Stomach (tissue), 9 donors: ENCODE measurements around the gene ITPR1. TPM values are rescaled to one million over a fixed set of nuclear protein-coding genes. Genes with fewer than 3 reads are reported as not detected.
A peak's percentile ranks its signal among the peaks of the same experiment; 100 is the strongest.

Source experiments
- DNase-seq, 2 donors: peaks; one replicate each; pipeline versions ENCODE4 v3.0.0 to v3.0.0-alpha.2; 2013 to 2019
- H3K27ac ChIP-seq, 5 donors: fragments of 200-600 bp in 4 of 5; sonication (generic) in 4 of 5; one replicate each; pipeline ENCODE4 v1.5.1; 2013 to 2019; ENCODE audit warnings: mild to moderate bottlenecking in 1 of 5, moderate library complexity in 1 of 5
- H3K27me3 ChIP-seq, 3 donors: fragments of 200-600 bp; sonication (generic); one replicate each; pipeline ENCODE4 v1.5.1; 2017 to 2019; ENCODE audit warnings: mixed run types in 1 of 3
- H3K36me3 ChIP-seq, 4 donors: fragments of 200-600 bp; sonication (generic); 1 replicate in 3 of 4; 2 replicates in 1 of 4; pipeline ENCODE4 v1.5.1; 2016 to 2019
- H3K4me1 ChIP-seq, 4 donors: fragments of 200-600 bp; sonication (generic); one replicate each; pipeline ENCODE4 v1.5.1; 2016 to 2019
- H3K4me3 ChIP-seq, 4 donors: fragments of 200-600 bp; sonication (generic) in 3 of 4; one replicate each; pipeline ENCODE4 v1.5.1; 2016 to 2019; ENCODE audit warnings: mild to moderate bottlenecking in 1 of 4
- H3K9me3 ChIP-seq, 4 donors: fragments of 200-600 bp; sonication (generic); one replicate each; pipeline ENCODE4 v1.5.1; 2016 to 2019
- EP300 ChIP-seq: sonication (generic); formaldehyde crosslinking; IDR thresholded peaks from one replicate; pipeline ENCODE4 v1.6.1; 2017; ENCODE audit warnings: antibody characterized with exemption
- POLR2A ChIP-seq, 4 donors: fragments of 450-650 bp; IDR thresholded peaks; one replicate each; pipeline ENCODE4 v1.6.1; 2016; ENCODE audit warnings: antibody characterized with exemption in 4 of 4, control low read depth in 2 of 4, mild to moderate bottlenecking in 1 of 4, moderate library complexity in 1 of 4
- POLR2AphosphoS5 ChIP-seq, 3 donors: sonication (generic); formaldehyde crosslinking; IDR thresholded peaks; one replicate each; pipeline ENCODE4 v1.6.1; 2016; ENCODE audit warnings: antibody characterized with exemption in 3 of 3
- WGBS, 5 donors: extraction: QIAGEN DNeasy Blood & Tissue Kit in 3 of 5; methylation state at CpG; one replicate each; pipeline versions ENCODE4 v1.1.5 to v1.1.7; 2013 to 2018; 5-methylcytosine and 5-hydroxymethylcytosine counted together
- intact Hi-C: fragments of 100-400 bp; cut with DNase I; formaldehyde crosslinking; loops from one replicate; pipeline ENCODE4 v1.15.1; 2023; ENCODE audit warnings: low total_unique reads
- polyA plus RNA-seq, 3 donors: library from polyadenylated mRNA; stranded (reverse); fragments of 200-250 nt; gene quantifications; one replicate each; pipeline ENCODE4 v1.2.3, GENCODE V29; 2013
- total RNA-seq, 5 donors: library from RNA; depleted of rRNA; stranded (reverse); fragments of >200 nt; gene quantifications; one replicate each; pipeline versions ENCODE4 v1.1.0 to v1.2.3, GENCODE V29; 2014 to 2016
- TF ChIP-seq, protein P1 (sequence below), 7 experiments: fragments of 450-650 bp in 4 of 7; fragments of 200-600 bp in 3 of 7; sonication (generic) in 3 of 7; IDR thresholded peaks; one replicate each; pipeline ENCODE4 v1.5.1; 2016 to 2019; ENCODE audit warnings: antibody characterized with exemption in 7 of 7, control low read depth in 2 of 7, mild to moderate bottlenecking in 1 of 7
- donor health status: healthy with polysubstance abuse.
- donor health status: Bipolar disorder and iron deficiency.
- donor health status: healthy.

ITPR1 gene
- total and polyA plus RNA-seq, 8 donors, result 6.6 to 192 (median 32.9) TPM

DNA sequence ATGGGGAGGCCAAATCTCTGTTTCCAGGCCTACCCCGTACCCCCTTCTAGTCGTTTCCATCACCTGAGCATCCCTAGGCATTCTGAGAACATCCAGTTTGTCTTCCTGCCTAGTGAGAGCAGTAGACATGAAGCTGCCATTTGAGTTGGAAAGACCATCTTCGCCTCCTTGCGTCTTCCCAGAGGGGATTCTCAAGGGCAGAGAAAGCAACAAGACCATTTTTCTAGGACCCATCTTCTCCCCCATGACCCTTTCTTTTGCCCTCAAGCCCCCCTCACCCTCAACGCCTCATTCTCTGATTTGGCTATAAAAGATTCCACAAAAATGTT is 337.4 kb downstream of the ITPR1 start:
- peak overlapping the region in 1 of 4 donors; percentile 5 for H3K4me3 ChIP-seq
- peak overlapping the region; percentile 5 to 81 (median 68) for H3K27ac ChIP-seq
- intact Hi-C loops, result no loop called here
- H3K36me3 ChIP-seq, result peaks cover 0 to 22% (median 6%) of the 10 kb centered on the region in 4 donors
- peaks cover 15 to 48% (median 21%) of the 10 kb centered on the region in 4 donors for H3K4me1 ChIP-seq
- no peak for TF ChIP-seq POLR2A (IDR thresholded peaks at IDR 0.05)
- no peak for TF ChIP-seq POLR2AphosphoS5 (IDR thresholded peaks at IDR 0.05)
- no peak for DNase-seq
- no peaks in the 10 kb centered on the region for H3K9me3 ChIP-seq
- 79 to 91% (median 85%) methylated on average over 5 of the region's 5 CpGs for WGBS, 5 donors
- no peaks in the 10 kb centered on the region for H3K27me3 ChIP-seq

DNA sequence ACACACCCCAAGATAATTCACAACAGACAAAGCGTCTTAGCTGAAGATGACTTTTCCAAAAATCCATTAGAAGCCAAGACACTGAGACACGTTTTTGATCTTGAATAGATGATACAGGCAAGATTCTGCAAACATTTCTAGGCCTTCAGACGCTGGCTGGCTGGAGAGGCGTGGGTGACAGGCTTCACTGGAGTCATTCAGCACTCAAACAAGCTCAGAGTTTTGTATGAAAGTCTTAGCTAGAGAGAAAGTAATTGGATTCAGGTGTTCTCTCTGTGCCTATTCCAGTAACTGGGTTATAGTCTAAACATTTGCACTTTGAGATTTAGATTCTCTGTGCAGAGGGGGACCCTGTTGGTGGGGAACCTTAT is 338.4 kb downstream of the ITPR1 start:
- H3K27ac ChIP-seq, result peak overlapping the region in 4 of 5 donors; percentile 31 to 81 (median 74)
- H3K4me1 ChIP-seq, result peaks cover 5 to 38% (median 11%) of the 10 kb centered on the region in 4 donors
- intact Hi-C loops, result no loop called here
- H3K9me3 ChIP-seq, result no peaks in the 10 kb centered on the region
- WGBS, 5 donors, result 28 to 71% (median 63%) methylated on average over 4 of the region's 4 CpGs
- no peak for DNase-seq
- H3K4me3 ChIP-seq, result no peak overlapping the region
- no peaks in the 10 kb centered on the region for H3K27me3 ChIP-seq
- TF ChIP-seq EP300 (no peak), POLR2AphosphoS5 (IDR thresholded peaks at IDR 0.05) (no peak), POLR2A (IDR thresholded peaks at IDR 0.05) (no peak)
- TF ChIP-seq, protein P1, sequence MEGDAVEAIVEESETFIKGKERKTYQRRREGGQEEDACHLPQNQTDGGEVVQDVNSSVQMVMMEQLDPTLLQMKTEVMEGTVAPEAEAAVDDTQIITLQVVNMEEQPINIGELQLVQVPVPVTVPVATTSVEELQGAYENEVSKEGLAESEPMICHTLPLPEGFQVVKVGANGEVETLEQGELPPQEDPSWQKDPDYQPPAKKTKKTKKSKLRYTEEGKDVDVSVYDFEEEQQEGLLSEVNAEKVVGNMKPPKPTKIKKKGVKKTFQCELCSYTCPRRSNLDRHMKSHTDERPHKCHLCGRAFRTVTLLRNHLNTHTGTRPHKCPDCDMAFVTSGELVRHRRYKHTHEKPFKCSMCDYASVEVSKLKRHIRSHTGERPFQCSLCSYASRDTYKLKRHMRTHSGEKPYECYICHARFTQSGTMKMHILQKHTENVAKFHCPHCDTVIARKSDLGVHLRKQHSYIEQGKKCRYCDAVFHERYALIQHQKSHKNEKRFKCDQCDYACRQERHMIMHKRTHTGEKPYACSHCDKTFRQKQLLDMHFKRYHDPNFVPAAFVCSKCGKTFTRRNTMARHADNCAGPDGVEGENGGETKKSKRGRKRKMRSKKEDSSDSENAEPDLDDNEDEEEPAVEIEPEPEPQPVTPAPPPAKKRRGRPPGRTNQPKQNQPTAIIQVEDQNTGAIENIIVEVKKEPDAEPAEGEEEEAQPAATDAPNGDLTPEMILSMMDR (IDR thresholded peaks at IDR 0.05), result no peak
- peaks cover 0 to 22% (median 6%) of the 10 kb centered on the region in 4 donors for H3K36me3 ChIP-seq

DNA sequence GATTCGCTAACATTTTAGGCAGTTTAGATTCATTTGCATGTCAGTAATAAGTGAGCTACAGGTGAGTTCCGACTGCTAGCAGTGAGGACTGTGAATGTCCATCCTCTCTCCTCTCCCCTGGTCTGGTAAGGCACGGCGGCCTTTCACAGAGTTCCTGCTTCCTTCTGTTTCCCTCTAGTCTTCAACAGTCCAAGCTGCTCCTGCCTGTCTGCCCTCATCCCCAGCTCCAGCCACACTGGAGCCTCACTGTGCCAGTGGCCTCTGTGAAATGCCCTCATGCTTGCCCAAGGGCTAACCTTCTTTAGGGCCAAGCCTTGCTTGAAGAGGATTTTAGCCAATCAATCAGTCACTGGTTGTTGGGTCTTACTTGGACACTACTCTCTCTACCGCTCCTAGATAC is 340.3 kb downstream of the ITPR1 start:
- TF ChIP-seq POLR2AphosphoS5 (IDR thresholded peaks at IDR 0.05), result no peak
- TF ChIP-seq, protein P1 (IDR thresholded peaks at IDR 0.05), result no peak
- no peak for TF ChIP-seq EP300
- TF ChIP-seq POLR2A (IDR thresholded peaks at IDR 0.05), result no peak
- 86 to 97% (median 95%) methylated on average over 5 of the region's 5 CpGs for WGBS, 5 donors
- H3K9me3 ChIP-seq, result no peaks in the 10 kb centered on the region
- H3K36me3 ChIP-seq, result peaks cover 0 to 39% (median 24%) of the 10 kb centered on the region in 4 donors
- DNase-seq, result no peak
- H3K27me3 ChIP-seq, result no peaks in the 10 kb centered on the region
- no peak overlapping the region for H3K4me3 ChIP-seq
- peaks cover 0 to 20% (median 0%) of the 10 kb centered on the region in 4 donors for H3K4me1 ChIP-seq
- peak overlapping the region in 1 of 5 donors; percentile 27 for H3K27ac ChIP-seq
- intact Hi-C loops, result no loop called here

DNA sequence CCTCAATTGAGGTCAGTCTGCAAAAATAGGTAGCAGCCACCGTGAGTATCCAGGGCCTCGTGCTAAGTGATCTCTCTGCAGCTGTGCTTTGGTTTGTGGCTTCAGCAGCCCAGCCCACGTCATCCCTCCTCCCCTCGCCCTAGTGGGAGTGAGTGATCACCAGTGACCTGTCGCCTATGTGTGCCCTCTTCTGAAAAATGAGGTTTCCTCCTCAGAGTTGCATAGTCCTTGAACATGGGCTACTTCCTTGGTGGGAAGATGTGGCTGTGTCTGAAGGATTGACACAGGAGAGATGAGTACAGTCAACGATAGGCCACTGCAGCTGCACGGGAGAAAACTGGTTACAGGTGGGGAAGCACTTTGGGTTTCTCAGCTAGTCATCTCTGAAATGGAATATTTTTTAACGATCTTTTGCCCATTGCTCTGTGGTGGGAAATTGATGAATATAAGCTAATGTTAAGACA is 341.3 kb downstream of the ITPR1 start:
- Histone ChIP-seq H3K36me3 (peaks cover 0 to 45% (median 30%) of the 10 kb centered on the region in 4 donors), H3K27ac (peak overlapping the region in 1 of 5 donors; percentile 27), H3K27me3 (no peaks in the 10 kb centered on the region), H3K4me3 (no peak overlapping the region), H3K9me3 (no peaks in the 10 kb centered on the region), H3K4me1 (peaks cover 0 to 20% (median 0%) of the 10 kb centered on the region in 4 donors)
- DNase-seq, result peak; percentile 45 to 51
- intact Hi-C loops, result no loop called here
- TF ChIP-seq, protein P1 (IDR thresholded peaks at IDR 0.05), result no peak
- TF ChIP-seq POLR2AphosphoS5 (IDR thresholded peaks at IDR 0.05) (peak in 1 of 3 donors; percentile 24), EP300 (no peak)
- WGBS, 5 donors, result 66 to 80% (median 75%) methylated on average over 8 of the region's 8 CpGs

DNA sequence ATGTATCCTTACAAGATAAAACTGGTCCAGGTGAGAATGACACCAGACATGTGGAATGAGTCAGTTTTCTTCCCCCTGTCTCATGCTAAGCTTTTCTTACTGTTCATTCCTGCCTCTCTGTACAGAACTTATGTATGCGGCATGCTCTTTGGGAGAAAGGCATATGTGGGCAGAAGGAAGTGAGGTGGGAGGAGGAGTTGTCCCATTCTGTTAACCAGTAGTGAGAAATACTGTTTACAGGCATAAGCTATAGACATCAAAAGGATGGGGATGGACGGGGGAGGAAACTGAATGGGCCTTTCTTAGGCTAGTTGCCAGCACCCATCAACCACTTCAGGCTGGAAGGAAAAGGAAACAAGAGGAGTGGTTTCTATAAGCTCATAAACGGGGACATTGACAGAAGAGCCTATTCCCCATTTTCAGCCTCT is 342.5 kb downstream of the ITPR1 start:
- intact Hi-C loops, result no loop called here
- Histone ChIP-seq H3K4me1 (peaks cover 0 to 16% (median 0%) of the 10 kb centered on the region in 4 donors), H3K9me3 (no peaks in the 10 kb centered on the region), H3K27ac (no peak overlapping the region), H3K27me3 (no peaks in the 10 kb centered on the region), H3K36me3 (peaks cover 0 to 45% (median 31%) of the 10 kb centered on the region in 4 donors), H3K4me3 (no peak overlapping the region)
- WGBS, 5 donors, result 57 to 71% (median 67%) methylated on average over 3 of the region's 3 CpGs
- TF ChIP-seq POLR2AphosphoS5 (IDR thresholded peaks at IDR 0.05), result no peak
- no peak for TF ChIP-seq EP300
- no peak for TF ChIP-seq POLR2A (IDR thresholded peaks at IDR 0.05)
- TF ChIP-seq, protein P1 (IDR thresholded peaks at IDR 0.05), result no peak
- DNase-seq, result no peak
